VCaP (cell line): ENCODE results near the gene C1orf122.

ENCODE experiments used
- H3K27ac ChIP-seq: fragments of 450-650 bp; 2 replicates; pipeline ENCODE4 v1.5.1; 2017
- TF ChIP-seq, protein P1 (sequence below): fragments of 450-650 bp; conservative IDR thresholded peaks from 2 replicates; pipeline ENCODE4 v1.5.1; 2017; ENCODE audit warnings: mild to moderate bottlenecking, moderate library complexity

C1orf122 gene

DNA sequence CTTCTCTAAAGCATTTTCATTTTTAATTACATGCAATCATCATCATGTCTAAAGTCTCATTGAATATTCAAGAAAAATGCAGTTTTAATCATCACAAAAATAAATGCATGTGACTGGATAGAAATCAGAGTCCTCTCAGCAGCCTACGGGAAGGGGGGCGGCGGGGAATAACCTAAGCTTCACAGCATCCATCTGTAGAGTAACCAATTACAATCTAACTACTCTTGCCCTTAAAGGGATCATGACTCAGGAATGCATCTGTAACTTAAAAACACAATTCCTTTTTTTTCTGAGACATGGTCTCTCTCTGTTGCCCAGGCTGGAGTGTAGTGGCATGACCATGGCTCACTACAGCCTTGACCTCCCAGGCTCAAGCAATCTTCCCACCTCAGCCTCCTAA lies 29.2 kb downstream of the C1orf122 start:
- no peak overlapping the region for H3K27ac ChIP-seq
- TF ChIP-seq, protein P1, sequence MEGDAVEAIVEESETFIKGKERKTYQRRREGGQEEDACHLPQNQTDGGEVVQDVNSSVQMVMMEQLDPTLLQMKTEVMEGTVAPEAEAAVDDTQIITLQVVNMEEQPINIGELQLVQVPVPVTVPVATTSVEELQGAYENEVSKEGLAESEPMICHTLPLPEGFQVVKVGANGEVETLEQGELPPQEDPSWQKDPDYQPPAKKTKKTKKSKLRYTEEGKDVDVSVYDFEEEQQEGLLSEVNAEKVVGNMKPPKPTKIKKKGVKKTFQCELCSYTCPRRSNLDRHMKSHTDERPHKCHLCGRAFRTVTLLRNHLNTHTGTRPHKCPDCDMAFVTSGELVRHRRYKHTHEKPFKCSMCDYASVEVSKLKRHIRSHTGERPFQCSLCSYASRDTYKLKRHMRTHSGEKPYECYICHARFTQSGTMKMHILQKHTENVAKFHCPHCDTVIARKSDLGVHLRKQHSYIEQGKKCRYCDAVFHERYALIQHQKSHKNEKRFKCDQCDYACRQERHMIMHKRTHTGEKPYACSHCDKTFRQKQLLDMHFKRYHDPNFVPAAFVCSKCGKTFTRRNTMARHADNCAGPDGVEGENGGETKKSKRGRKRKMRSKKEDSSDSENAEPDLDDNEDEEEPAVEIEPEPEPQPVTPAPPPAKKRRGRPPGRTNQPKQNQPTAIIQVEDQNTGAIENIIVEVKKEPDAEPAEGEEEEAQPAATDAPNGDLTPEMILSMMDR: no peak

DNA sequence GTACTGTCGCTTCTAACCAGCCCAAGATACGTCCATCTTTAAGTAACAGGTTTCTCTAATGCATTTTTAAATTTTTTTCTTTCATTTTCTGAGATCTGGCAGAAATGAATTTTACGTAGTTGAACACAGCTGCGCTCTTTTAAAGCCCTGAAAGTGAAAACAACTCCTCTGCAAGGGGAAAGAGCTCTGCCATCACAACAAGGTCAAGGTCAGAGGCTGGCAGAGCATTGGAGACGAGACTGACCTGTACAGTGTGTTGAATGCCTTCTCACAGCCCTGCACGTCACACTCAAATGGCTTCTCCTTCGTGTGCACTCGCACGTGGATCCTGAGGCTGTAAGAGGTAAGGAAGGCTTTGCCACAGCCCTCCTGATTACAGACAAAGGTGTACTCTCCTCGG lies 32.1 kb downstream of the C1orf122 start:
- TF ChIP-seq, protein P1: no peak
- H3K27ac ChIP-seq: no peak overlapping the region

DNA sequence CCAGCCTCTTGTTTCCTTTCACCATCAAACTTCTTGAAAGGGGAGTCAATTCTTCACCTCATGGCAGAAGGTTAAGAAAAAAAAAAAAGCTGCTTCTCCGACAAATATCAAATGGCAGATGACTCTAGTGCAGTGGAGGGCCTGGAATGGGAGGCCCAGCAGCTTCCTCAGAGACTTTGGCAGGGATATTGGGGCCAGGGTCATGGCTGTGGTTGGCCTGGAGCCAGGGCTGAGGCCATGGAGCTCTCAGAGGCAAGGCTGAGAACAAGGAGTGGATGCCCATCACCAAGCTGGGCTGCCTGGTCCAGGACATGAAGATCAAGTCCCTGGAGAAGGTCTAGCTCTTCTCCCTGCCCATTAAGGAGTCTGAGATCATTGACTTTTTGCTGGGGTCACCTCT lies 33.1 kb downstream of the C1orf122 start:
- TF ChIP-seq, protein P1: no peak

DNA sequence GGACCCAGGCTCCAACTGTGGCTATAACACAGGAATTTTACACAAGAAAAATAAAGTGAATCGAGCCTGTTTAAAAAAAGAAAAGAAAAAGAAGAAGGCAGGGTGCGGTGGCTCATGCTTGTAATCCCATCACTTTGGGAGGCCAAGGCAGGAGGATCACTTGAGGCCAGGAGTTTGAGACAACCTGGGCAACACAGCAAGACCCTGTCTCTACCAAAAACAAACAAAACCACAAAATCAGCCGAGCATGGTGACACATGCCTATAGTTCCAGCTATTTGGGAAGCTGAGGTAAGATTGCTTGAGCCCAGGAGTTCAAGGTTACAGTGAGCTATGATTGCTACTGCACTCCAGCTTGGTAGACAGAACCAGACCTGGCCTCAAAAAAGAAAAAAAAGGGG lies 34.1 kb downstream of the C1orf122 start:
- no peak overlapping the region for H3K27ac ChIP-seq
- TF ChIP-seq, protein P1: no peak

More for the DNA sequence above, 33.1 kb downstream of the C1orf122 start:
- no peak overlapping the region for H3K27ac ChIP-seq

DNA sequence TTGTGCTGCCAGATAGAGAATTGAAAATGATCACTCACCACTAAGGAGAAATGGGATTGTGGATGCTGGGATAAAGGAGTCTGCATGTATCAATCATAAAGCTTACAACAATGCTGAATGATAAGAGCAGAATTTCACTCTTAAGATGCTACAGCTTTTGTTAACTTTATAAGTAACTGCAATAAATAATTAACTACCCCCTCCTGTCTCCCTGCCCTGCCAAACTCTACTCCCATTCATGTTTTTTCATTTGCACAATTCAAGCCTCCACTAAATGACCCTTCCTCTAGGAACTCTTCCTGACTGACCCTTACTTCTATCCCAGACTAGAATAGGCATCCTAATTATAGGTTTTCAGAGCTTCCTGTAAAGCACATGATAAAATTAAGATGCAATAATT lies 36.9 kb downstream of the C1orf122 start:
- TF ChIP-seq, protein P1: no peak
- no peak overlapping the region for H3K27ac ChIP-seq

DNA sequence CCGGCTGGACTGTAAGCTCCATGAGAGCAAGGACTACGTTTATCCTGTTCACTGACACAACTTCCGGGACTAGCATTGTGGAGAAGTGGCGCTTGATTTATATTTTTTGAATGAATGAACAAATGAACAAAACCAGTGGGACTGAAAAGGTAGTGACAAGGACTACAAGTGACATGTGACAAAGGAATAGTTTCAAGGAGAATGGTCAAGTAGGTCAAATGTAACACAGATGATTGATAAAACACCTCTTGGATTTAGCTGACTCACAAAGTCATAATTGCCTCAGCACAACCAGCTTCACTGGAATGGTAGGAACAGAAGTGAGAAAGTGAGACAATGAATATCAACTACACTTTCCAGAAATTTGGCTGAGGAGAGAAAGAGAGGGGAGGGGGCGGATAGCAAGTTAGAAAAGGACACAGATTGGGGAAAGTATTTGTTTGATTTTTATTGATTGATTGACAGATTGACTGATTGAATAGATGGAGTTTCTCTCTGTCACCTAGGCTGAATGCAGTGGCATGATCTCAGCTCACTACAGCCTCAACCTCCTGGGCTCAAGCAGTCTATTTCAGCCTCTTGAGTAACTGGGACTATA lies 37.6 kb downstream of the C1orf122 start:
- no peak overlapping the region for H3K27ac ChIP-seq
- TF ChIP-seq, protein P1: no peak

DNA sequence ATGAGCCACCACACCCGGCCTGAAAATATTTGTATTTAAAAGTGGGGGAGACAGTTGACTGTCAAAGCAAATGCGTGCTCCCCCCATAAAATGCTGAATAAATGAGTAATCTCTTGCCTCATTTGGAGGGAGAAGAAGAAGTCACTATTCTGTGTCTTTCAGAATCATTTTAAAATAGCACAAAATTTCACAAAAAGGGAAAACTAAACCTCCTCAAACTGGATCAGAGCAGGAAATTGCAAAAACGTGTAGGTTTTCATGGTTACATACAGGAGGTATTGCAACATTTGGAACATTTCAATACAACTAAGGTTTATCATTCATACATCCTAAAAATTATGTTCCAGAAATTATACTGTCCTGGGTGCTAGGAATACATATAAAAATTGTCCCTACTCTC lies 38.2 kb downstream of the C1orf122 start:
- TF ChIP-seq, protein P1: no peak
- no peak overlapping the region for H3K27ac ChIP-seq
